IPS DF 19.7 (cell line): Measurements from ENCODE around the gene SNX9.

Experiments used
- DNase-seq: peaks from one replicate; pipeline ENCODE4 v3.0.0-alpha.2; 2013; ENCODE audit warnings: low read depth, low spot score

Gene SNX9

DNA sequence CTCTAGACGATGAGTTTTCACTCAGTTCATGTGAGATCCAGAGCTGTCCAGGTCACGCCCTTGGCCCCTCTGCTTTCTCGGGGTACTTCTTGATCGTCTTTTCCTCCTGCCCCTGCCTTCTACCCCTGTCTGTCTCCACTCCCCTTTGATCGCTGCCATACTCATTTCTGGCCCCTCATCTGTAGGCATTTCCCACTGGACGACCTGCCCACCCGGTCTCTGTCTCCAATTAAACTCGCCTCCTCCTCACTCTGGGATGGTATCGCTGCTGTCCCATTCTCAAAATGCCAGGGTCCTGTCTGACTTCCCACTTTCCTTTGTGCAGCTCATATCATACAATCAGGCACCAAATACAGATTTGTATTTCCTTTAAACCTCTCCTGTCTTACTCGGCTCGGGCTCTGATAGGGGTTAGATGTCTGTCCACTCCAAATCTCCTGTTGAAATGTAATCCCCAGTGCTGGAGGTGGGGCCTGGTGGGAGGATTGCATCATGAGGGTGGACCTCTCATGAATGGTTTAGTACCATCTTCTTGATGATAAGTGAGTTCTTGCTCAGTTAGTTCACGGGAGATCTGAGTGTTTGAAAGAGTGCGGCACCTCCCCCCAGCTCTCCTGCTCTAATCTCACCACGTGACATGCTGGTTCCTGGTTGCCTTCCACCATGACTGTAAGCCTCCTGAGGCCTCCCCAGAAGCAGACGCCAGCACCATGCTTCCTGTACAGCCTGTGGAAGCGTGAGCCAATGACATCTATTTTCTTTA is 155.2 kb downstream of the SNX9 start:
- DNase-seq, result no peak

DNA sequence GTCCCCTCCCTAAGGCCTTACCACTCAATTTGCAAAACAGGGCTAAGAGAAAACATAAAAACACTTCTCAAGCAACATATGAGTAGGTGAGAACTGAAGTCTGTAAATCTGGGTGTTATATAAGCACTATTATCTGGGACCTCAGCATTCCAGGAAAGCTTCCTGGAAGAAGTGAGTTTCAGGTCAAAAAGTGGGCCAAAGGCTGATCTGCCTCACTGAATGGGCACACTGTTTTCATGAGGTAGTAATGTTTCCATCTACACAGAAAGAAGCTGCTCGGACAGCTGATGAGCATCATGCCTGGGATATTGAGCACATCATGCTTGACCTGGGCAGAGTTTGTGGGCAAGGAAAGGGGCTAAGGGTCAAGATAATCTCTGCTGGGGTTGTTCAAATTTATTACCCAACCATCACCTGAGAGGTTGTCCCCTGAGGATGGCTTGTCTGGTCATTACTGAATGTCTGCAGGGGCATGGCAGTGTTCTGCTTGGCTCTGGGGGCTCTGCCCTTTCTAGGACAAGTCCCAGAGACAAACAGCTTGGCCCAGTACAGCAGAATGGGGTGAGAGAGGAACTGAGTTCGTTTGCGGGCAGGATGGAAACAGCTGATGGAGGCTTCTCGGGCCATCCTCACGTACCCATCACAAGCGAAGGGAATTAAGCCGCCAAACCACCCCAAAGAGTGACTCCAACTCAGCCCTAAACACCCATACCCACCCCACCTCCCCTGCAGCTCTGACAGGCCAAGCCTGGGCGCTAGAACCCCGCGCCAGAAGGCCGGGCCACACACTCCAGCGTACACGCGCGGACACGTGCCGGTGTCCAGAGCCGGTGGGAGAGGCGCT is 157.5 kb downstream of the SNX9 start:
- no peak for DNase-seq

DNA sequence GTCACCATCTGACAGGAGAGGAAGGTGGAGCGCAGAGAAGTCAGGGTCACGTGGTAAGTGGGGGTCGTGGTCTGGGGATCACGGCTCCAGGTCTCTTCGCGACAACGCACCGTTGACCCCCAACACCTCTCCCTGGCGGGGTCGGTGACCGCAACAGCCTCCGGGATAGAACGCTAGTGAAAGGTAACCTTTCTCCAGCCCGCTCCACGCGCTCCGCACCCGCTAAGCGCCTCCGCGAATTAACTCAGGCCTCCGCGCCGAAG is 158.0 kb downstream of the SNX9 start:
- no peak for DNase-seq

DNA sequence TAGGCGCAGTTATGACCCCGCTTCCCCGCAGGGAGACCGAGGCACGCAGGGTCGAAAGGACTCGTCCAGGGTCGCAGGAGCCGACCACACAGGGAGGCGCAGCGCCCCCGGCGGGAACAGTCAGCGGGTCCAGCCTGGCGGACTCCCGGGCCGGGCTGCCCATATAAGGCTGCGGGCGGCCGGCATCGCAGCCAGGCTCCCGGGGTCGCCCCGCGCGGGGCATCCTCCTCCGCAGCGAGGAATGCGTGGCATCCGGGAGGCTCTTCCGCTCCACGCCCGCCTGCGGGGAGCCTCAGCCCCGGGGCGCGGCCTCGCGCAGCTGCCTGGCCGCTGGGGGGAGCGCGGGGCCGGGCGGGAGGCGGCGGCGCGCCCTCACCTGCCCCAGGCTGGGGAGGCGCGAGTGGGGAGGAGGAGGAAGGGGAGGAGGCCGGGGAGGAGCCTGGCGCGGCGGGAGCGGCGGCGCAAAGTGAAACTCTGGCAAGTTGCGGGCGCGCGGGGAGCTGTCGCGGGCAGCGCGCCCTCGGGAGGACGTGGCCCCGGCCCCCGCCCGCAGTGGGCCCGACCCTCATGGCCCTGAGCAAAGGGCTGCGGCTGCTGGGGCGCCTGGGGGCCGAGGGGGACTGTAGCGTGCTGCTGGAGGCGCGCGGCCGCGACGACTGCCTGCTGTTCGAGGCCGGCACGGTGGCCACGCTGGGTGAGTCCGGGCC is 158.5 kb downstream of the SNX9 start, which contains the start of gene SYNJ2:
Gene SYNJ2, plus strand, starts transcription at position 469 of the 707 bp plus-strand sequence. Its CDS starts 99 bp downstream, at position 568.
- no peak for DNase-seq

DNA sequence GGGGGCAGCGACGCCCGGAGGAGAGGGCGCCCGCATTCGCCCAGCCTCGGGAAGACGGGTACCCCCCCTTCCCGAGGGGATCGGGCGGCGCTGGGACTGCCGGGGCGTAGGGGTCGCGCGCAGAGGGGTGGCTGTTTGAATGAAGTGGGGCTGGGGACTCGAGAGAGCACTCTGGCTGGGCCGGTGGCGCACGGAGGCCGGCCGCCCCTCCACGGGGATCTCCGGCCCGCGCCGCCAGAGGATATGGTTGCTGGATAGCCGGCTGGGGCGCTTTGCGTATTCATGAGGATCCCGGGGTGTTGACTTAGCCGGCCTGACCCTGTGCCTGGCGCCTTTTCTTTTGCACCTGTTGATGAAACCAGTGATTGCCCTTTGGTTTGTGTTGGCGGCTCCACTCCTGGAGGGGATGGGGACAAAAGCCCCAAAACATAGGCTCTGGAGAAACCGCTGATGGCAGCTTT is 159.1 kb downstream of the SNX9 start:
- no peak for DNase-seq

DNA sequence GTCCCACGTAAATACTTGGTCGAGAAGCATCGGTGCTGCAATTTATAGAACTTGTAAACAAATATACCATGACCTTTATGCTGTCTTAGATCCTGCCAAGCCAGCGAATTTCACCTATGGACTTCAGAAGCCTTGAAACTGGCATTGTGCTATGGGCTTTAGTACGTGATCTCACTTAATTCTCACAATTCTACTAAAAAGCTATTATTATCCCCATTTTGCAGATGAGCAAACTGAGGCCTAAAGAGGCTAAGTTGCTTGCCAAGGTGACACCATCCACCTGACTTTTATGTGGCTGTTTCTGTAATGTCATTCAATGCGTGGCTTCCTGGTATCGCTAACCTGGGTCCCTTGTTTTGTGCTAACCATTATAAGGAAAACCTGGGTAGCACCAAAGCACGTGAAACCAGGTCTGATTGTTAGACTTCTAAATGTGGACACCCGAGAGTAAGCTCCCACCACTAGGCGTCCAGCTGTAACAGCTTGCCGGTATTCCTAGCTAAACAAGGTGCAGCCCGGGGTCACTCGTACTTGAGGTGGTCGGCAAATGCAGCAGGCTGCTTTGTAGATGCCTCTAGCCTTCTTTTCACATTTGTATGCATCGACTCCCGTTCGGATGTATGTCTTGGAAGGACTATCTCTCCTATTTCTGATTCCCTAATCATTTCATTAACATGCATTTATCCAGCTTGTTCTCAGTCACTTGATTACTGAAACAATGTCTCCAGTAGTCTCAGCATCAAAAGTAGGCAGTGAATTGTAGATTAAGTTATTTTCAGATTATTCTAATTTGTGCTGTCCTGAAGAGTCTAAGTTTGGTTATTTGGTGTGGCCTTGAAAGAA is 159.7 kb downstream of the SNX9 start:
- DNase-seq, result no peak

DNA sequence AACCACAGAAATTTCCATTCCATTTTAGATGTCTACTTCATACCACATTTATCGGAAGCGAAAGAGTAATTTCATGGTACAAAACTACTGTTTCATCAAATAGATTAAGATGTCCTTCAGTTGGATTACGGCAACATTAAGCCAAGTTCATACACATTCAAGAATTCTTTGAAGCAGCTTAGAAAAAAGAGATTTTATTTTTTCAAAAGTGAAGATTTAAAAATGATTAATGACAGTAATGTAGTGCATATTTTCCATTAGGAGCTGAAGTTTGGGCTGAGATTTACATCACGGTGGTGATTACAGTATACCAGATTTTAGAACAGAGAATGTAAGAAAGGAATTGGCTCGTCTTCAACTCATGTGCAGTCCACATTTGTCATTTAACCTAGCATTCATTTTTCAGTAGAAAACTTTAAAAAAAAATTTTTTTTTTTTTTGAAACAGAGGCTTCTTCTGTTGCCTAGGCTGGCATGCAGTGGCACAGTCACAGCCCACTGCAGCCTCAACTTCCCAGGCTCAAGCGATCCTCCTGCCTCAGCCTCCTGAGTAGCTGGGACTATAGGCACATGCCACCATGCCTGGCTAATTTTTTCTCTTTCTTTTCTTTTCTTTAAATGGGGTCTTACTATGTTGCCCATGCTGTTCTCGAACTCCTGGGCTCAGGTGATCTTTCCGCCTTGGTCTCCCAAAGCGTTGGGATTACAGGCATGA is 160.5 kb downstream of the SNX9 start:
- no peak for DNase-seq

DNA sequence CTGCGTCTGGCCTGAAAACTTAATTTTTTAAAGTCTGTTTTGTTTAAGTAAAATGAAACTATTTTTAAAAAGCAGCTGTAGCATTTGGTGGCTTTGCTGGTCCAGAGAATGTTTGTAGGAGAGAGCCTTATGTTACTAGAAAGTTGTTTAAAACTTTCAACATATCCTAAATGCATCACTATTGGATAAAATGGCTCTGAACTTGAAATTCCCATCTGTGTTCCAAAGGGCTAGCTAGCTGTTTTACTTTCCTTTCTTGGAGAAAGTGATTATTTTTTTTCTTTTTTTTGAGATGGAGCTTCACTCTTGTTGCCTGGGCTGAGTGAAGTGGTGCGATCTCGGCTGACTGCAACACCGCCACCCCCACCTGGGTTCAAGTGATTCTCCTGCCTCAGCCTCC is 161.1 kb downstream of the SNX9 start:
- DNase-seq, result no peak

DNA sequence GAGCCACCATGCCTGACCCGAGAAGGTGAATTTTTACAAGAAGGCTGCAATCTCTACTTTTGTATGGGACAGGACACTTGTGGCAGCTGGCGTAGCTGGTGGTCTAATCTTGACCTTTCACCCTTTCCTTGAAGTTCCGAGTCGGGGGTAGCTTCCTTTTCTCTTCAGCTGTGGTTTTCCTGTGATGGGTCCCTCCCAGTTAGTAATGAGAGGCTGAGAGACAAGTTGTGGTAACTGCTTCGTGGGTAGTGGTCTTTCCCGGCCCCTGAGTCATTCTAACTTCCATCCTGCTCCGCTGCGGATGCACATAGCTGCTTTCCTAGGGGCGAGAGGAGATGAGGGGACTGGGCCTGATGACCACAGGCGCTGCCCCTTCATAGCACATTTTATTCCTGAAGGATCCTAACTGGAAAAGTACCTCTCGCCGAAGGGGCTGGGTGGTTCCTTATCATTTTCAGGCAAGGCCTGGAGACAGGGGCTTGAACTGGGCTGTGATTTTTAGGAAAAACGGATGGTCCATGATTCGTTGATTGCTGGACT is 161.7 kb downstream of the SNX9 start:
- DNase-seq, result no peak

DNA sequence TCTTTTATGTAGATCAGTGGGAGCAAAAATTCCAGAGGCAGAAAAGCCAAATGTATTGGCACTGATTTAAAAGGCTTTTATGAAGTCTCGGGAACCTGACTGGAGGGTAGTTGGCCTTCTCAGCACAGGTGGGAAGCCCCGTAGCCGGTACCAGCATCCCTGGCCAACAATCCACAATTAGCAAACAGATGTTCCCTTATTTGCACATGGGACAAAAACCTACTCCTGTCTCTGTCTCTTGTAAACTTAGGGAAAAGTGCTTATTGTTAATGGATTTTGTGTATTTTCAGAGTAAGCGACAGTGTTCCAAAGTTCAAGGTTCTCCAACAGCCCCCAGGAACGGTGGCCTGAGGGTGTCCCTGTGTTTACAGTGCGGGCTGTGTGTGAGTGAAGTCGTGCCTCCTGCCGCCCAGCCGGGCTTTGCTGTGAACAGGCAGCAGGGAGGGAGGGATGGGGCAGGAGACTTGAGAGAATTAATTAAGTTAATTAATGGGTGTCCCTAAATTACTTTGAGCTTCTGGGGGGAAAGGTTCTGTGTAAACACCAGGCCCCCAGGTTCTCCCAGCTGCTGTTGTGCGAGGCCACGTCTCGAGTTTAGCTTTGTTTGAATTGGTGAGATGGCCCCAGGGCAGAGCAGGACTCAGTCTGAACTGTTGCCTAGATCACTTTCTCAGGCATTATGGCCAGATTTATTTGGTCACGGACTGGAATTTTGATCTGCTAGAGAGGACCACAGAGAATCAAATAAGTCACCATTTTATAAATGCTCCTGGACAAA is 162.5 kb downstream of the SNX9 start:
- no peak for DNase-seq

DNA sequence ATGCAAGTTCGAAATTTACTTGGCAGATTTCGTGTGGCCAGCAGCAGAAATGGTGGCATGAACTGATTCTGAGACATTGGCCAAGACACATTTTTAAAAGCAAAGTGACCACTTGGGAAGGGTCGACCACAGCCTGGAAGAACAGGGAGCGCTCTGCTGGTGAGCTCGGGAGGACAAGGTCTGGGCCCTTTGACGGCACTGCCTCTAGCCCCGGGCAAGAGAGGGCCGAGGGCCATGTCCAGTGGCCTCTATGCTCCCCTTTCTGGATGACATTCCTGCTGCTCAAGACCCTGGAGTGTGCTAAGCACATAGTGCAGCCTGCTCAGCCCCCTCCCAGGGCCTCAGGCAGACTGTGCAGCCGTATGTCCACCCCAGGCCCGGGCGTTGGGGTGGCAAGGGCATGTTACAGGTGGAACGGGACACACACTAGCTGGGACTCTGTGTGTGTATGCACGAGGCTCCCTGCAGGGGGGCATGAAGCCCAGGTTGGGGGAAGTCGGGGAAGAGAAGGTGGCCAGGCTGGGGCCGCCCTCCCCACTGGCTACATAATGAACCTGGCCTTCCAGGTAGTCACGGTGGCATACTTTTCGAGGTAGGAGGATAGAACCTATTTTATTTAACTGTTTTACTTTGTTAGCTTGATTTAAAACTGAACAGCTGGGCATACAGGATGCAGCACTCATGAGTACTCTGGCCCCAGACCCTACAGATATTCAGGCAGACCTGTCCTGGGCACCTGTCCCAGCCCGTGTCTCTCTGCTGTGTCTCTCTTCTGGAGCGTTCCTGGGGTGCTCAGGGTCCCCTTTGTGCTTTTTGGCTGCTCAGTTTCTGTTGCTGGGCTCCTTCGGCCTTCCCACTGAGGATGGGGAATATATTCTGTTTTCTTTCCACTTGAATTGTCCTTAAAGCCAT is 165.0 kb downstream of the SNX9 start:
- no peak for DNase-seq

DNA sequence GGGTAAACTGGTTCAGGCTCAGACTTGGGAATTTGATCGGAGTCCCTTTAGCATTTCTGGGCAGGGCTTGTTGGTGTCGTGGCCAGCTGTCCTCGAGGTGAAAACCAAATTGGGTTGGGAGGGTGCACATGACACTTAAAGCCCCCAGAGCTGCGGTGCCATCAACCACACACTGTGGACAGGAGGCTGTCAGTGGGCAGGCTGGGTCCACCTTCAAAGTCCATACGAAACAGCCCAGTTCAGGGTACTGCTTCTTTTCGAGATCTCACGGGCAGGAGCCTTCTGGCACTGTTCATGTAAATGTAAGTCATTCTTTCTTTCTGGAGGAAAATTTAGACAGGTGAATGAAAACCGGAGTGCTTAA is 165.6 kb downstream of the SNX9 start:
- DNase-seq, result no peak

DNA sequence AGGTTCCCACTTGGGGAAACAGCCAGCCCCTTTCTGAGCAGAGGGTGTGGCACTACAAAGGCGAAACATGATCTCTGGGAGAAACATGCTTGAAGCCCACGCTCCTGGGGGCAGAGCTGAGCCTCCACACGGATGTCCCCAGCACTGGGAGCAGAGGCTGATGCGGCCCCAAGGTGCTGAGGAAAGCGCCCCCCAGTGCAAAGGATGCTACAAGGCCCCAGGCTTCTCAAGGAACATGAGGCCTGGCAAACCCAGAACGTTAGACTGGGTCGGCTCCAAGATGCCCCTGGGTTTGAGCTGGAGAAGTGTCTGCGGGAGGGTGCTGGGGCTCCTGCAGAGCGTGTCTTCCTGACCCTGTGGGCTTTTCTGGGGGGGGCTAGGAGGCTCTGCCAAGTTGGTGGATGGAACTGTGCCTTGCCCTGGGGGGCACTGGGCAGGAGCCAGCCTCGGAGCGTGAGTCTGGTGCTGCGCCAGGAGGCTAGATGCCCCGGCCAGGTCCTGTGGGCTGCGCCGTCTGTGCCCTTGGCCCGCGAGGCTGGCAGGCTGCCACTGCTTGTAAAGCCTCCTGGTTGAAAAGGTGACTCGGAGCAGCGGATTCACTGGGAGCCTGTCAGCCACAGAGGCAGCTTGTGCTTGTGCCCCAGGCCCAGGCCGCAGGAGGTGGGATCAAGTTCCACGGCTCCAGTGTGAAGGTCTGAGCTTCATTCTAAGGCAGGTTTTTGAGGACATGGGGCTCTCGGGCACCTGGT is 166.7 kb downstream of the SNX9 start:
- no peak for DNase-seq

DNA sequence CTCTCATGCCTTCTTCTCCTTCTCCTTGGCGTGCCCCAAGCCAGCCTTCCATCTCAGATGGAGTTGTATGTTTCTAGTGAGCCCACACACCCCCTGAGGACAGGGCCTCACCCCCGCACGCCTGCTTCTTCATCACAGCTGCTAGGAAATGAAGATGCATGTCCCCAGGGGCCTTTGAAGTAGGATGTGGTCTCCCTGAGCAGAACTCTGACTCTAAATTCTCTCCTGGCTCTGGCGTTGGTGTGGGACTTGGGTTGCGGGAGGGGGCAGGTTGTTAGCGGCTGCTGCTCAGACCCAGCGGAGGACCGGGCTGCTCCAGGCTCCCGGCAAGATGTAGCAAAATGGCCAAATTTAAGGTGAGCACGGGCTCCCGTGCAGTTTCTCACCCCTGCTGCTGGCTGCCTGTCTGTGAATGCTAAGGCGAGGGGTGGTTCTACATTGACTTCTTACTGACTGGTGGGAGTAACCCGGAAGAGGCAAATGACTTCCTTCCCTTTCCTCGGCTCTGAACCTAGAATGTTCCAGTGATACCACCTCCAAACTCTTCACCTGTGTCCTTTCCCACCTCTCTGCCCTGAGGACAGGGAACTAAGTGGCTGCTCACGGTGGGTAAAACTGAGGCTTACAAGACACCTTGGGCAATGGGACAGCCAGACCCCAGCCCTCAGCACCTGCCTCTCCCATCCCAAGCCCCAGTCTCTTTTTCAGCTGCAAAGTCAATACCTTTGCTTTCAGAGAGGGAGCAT is 167.4 kb downstream of the SNX9 start:
- DNase-seq, result no peak

DNA sequence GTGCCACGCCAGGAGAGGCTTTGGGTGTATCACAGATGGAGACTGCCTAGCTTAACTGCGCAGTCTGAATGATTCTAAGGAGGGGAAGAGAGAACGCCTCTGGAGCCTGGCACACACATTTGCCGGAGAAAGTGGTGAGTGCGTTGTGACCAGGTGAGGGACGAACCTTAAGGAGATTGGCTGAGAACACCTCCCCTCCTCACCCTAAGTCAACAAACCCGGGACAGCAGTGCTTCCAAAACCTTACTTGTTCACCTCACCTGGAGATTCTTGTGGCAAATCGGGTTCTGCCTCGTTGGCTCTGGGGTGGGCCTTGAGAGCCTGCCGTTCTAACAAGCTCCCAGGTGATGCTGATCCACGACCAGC is 168.0 kb downstream of the SNX9 start:
- no peak for DNase-seq

DNA sequence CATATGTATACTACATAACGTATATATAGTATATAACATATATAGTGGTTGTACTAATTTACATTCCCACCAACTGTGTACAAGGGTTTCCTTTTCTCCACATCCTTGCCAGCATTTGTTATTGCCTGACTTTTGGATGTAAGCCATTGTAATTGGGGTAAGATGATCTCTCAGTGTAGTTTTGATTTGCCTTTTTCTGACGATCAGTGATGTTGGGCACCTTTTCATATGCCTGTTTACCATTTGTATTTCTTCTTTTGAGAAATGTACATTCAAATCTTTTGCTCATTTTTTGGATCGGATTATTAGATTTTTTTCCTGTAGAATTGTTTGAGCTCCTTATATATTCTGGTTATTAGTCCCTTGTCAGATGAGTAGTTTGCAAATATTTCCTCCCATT is 170.0 kb downstream of the SNX9 start:
- no peak for DNase-seq

DNA sequence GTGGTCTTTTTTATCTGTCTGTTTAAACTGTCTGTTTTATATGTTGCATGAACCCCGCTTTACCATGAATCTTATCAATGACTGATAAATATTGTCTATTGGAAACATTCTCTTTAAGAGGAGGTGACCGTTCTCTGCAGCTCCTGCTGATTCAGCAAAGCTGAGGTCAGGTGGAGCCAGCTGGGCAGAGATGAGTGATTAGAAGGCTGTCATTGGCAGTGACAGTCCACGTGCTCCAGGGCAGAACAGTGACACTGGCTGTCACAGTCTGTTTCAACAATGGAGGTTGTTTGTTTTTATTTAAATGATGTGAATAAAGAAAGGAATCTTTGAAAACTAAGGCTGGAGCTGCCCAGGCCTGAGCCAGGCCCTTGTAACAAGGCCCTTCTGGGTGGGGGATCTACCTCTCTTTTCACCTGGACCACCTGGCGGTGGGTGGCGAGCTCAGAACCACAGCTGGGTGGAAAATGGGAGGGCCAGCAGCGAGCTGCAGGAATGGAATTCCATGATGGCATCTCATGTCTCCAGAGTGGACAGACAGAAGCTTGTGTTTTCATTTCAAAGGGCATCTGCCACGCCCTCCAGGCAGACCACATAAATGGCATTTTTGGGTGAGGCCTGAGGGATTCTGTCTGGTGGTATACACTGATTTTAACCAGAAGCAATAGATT is 171.2 kb downstream of the SNX9 start:
- DNase-seq, result no peak
